Embryonic facial prominence (tissue), 1 donor: ENCODE data around the gene GPC1.

ENCODE experiments used
- DNase-seq: peaks from one replicate; pipeline ENCODE4 v3.0.0-alpha.2; 2016; ENCODE audit errors: extremely low spot score

GPC1 gene

GRCh38 chr2:240456447-240457222 is 21.2 kb downstream of the GPC1 start:
- DNase-seq, result no peak

GRCh38 chr2:240457223-240458043 is 22.0 kb downstream of the GPC1 start:
- DNase-seq, result no peak

- no peak for DNase-seq
Measured at GRCh38 chr2:240458044-240458899, 22.8 kb downstream of the GPC1 start.

GRCh38 chr2:240458900-240459391 is 23.5 kb downstream of the GPC1 start:
- no peak for DNase-seq

GRCh38 chr2:240459401-240460252 is 24.2 kb downstream of the GPC1 start:
- no peak for DNase-seq

GRCh38 chr2:240460253-240460711 is 24.8 kb downstream of the GPC1 start:
- no peak for DNase-seq

GRCh38 chr2:240460781-240461431 is 25.4 kb downstream of the GPC1 start:
- no peak for DNase-seq

- DNase-seq, result no peak
Measured at GRCh38 chr2:240461471-240462072, 26.1 kb downstream of the GPC1 start.

- no peak for DNase-seq
Measured at GRCh38 chr2:240462073-240462706, 26.7 kb downstream of the GPC1 start.

GRCh38 chr2:240462707-240463273 is 27.3 kb downstream of the GPC1 start:
- no peak for DNase-seq

- DNase-seq, result no peak
Measured at GRCh38 chr2:240463274-240463865, 27.9 kb downstream of the GPC1 start.

- no peak for DNase-seq
Measured at GRCh38 chr2:240463866-240464481, 28.5 kb downstream of the GPC1 start.

- no peak for DNase-seq
Measured at GRCh38 chr2:240464514-240465241, 29.2 kb downstream of the GPC1 start.

- DNase-seq, result no peak
Measured at GRCh38 chr2:240465268-240465764, 29.9 kb downstream of the GPC1 start.

- no peak for DNase-seq
Measured at GRCh38 chr2:240465765-240466578, 30.5 kb downstream of the GPC1 start.

GRCh38 chr2:240466579-240467148 is 31.2 kb downstream of the GPC1 start:
- DNase-seq, result no peak
